ENCODE results near the gene CSF2.
"Not testable (repeated sequence)": the region's sequence is repeated elsewhere in the genome, so short reads cannot be mapped to it uniquely, and the experiment has no call there.

- TF ChIP-seq TAF1 (IDR thresholded peaks at IDR 0.05; ENCODE audit: borderline replicate concordance, low read depth, low read length), result not testable (repeated sequence)
- TF ChIP-seq, protein P1, sequence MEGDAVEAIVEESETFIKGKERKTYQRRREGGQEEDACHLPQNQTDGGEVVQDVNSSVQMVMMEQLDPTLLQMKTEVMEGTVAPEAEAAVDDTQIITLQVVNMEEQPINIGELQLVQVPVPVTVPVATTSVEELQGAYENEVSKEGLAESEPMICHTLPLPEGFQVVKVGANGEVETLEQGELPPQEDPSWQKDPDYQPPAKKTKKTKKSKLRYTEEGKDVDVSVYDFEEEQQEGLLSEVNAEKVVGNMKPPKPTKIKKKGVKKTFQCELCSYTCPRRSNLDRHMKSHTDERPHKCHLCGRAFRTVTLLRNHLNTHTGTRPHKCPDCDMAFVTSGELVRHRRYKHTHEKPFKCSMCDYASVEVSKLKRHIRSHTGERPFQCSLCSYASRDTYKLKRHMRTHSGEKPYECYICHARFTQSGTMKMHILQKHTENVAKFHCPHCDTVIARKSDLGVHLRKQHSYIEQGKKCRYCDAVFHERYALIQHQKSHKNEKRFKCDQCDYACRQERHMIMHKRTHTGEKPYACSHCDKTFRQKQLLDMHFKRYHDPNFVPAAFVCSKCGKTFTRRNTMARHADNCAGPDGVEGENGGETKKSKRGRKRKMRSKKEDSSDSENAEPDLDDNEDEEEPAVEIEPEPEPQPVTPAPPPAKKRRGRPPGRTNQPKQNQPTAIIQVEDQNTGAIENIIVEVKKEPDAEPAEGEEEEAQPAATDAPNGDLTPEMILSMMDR (IDR thresholded peaks at IDR 0.05), result not testable (repeated sequence)
These were observed 50.0 kb downstream of the CSF2 start for GRCh38 chr5:132123578-132123977.
